ENCODE measurements around the gene GRM5. TPM values are rescaled to one million over a fixed set of nuclear protein-coding genes. Genes with fewer than 3 reads are reported as not detected.

The GRM5 gene
- total RNA-seq, 1 donor from 2014 or later, result 0.49 TPM

DNA sequence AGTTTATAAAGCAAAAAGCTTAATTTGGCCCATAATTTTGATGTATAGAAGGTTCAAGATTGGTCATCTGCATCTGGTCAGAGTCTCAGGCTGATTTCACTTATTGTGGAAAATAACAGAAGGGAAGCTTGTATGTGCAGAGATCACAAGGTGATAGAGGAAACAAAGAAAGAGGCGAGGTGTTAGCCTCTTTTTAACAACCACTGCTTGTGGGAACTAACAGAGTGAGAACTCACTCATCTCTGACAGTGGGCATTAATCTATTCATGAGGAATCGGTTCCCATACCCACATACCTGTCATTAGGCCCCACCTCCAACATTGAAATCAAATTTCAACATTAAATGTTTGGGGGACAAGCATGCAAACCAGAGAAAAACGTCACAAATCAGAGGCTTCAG is 250.3 kb downstream of the GRM5 start:
- Mint-ChIP-seq H3K27ac (ENCODE audit: unreplicated experiment) (no peak overlapping the region), H3K36me3 (ENCODE audit: low read depth) (no peaks in the 10 kb centered on the region), H3K4me1 (no peaks in the 10 kb centered on the region), H3K9me3 (no peaks in the 10 kb centered on the region), H3K27me3 (ENCODE audit: low read depth) (no peaks in the 10 kb centered on the region), H3K4me3 (no peak overlapping the region)
- DNase-seq (ENCODE audit: low read depth, low spot score), result no peak
- TF ChIP-seq, protein P1, sequence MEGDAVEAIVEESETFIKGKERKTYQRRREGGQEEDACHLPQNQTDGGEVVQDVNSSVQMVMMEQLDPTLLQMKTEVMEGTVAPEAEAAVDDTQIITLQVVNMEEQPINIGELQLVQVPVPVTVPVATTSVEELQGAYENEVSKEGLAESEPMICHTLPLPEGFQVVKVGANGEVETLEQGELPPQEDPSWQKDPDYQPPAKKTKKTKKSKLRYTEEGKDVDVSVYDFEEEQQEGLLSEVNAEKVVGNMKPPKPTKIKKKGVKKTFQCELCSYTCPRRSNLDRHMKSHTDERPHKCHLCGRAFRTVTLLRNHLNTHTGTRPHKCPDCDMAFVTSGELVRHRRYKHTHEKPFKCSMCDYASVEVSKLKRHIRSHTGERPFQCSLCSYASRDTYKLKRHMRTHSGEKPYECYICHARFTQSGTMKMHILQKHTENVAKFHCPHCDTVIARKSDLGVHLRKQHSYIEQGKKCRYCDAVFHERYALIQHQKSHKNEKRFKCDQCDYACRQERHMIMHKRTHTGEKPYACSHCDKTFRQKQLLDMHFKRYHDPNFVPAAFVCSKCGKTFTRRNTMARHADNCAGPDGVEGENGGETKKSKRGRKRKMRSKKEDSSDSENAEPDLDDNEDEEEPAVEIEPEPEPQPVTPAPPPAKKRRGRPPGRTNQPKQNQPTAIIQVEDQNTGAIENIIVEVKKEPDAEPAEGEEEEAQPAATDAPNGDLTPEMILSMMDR (conservative IDR thresholded peaks at IDR 0.05), result no peak

DNA sequence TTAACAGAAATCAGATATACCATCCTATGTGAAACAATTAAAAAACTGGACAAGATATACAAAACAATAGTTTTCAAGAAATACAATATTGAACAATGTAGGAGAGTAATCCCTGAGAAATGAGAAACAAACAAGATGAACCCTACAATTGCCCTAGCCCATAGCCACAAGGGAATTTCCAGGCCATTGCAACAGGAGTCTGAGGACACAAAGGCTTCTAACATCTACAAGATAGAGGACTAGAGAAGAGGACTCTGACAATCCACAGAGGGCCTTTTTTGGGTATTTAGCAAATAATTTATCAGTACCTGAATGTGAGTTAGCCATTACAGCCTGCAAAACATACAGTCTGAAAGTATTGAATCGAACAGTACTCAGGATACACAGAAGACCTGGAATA is 251.7 kb downstream of the GRM5 start:
- H3K27me3 Mint-ChIP-seq (ENCODE audit: low read depth), result no peaks in the 10 kb centered on the region
- TF ChIP-seq, protein P1 (conservative IDR thresholded peaks at IDR 0.05), result no peak
- H3K27ac Mint-ChIP-seq (ENCODE audit: unreplicated experiment), result no peak overlapping the region
- H3K36me3 Mint-ChIP-seq (ENCODE audit: low read depth), result no peaks in the 10 kb centered on the region
- H3K9me3 Mint-ChIP-seq, result no peaks in the 10 kb centered on the region
- DNase-seq (ENCODE audit: low read depth, low spot score), result no peak
- H3K4me3 Mint-ChIP-seq, result no peak overlapping the region
- H3K4me1 Mint-ChIP-seq, result no peaks in the 10 kb centered on the region

GRCh38 chr11:88813233-88813915 is 252.4 kb downstream of the GRM5 start:
- no peak for DNase-seq (ENCODE audit: low read depth, low spot score)
- no peaks in the 10 kb centered on the region for H3K36me3 Mint-ChIP-seq (ENCODE audit: low read depth)
- H3K9me3 Mint-ChIP-seq, result no peaks in the 10 kb centered on the region
- H3K27me3 Mint-ChIP-seq (ENCODE audit: low read depth), result no peaks in the 10 kb centered on the region
- TF ChIP-seq, protein P1 (conservative IDR thresholded peaks at IDR 0.05), result no peak
- H3K4me3 Mint-ChIP-seq, result no peak overlapping the region
- no peak overlapping the region for H3K27ac Mint-ChIP-seq (ENCODE audit: unreplicated experiment)
- no peaks in the 10 kb centered on the region for H3K4me1 Mint-ChIP-seq

GRCh38 chr11:88810420-88811097 is 255.2 kb downstream of the GRM5 start:
- H3K36me3 Mint-ChIP-seq (ENCODE audit: low read depth), result no peaks in the 10 kb centered on the region
- H3K27ac Mint-ChIP-seq (ENCODE audit: unreplicated experiment), result no peak overlapping the region
- TF ChIP-seq, protein P1 (conservative IDR thresholded peaks at IDR 0.05), result no peak
- DNase-seq (ENCODE audit: low read depth, low spot score), result no peak
- H3K4me3 Mint-ChIP-seq, result no peak overlapping the region
- H3K4me1 Mint-ChIP-seq, result no peaks in the 10 kb centered on the region
- H3K27me3 Mint-ChIP-seq (ENCODE audit: low read depth), result no peaks in the 10 kb centered on the region
- H3K9me3 Mint-ChIP-seq, result no peaks in the 10 kb centered on the region

DNA sequence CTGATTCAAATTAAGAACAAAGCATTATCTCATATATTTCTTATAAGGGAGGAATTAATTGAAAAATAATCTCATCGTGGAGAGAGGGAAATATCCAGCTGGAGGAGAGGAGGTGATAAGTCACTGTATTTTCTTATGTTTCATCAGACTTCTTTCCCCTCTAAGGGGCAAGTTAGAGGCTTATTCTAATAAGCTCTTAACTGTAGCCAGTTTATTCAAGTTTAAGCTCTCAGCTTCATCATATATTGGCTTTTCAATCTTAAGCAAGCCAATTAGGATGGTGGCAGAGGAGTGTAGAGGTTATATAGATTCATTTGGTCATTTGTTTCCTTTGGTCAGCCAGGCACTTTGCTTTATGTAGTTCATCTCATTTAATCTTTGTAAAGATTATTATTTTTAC is 256.7 kb downstream of the GRM5 start:
- H3K27ac Mint-ChIP-seq (ENCODE audit: unreplicated experiment), result no peak overlapping the region
- no peaks in the 10 kb centered on the region for H3K4me1 Mint-ChIP-seq

More for the DNA sequence above, 256.7 kb downstream of the GRM5 start:
- H3K4me3 Mint-ChIP-seq, result no peak overlapping the region
- no peaks in the 10 kb centered on the region for H3K9me3 Mint-ChIP-seq
- TF ChIP-seq, protein P1 (conservative IDR thresholded peaks at IDR 0.05), result no peak
- no peaks in the 10 kb centered on the region for H3K36me3 Mint-ChIP-seq (ENCODE audit: low read depth)
- H3K27me3 Mint-ChIP-seq (ENCODE audit: low read depth), result no peaks in the 10 kb centered on the region
- no peak for DNase-seq (ENCODE audit: low read depth, low spot score)
